Endothelial cell of umbilical vein (primary cell): Measurements from ENCODE around the gene GABBR2. TPM values are rescaled to one million over a fixed set of nuclear protein-coding genes. Genes with fewer than 3 reads are reported as not detected.

Source experiments
- BruUV-seq: library from RNA; stranded (reverse); fragments of 400-500 nt; replicated peaks from 2 replicates; lab custom pipeline; 2021; lab: Mats Ljungman, UMichigan
- CTCF ChIA-PET: fragments of 300-600, 350-600 bp; sonication (Branson Sonifier 250); formaldehyde crosslinking; loops from one replicate; lab custom pipeline; 2021; ENCODE audit warnings: antibody characterized with exemption, inconsistent platforms; lab: Charles Lee
- POLR2A ChIA-PET: fragments of 300-600, 350-600 bp; sonication (Branson Sonifier 250); formaldehyde crosslinking; loops from one replicate; lab custom pipeline; 2021; ENCODE audit warnings: antibody characterized with exemption, inconsistent platforms; lab: Charles Lee
- DNase-seq: peaks from one replicate; pipeline ENCODE4 v3.0.0-alpha.2; 2011; ENCODE audit warnings: low read depth, low spot score
- FAIRE-seq: peaks from 2 replicates; lab custom pipeline; 2011; peaks lifted over from hg19 to GRCh38; lab: Jason Lieb, UNC
- H2AFZ ChIP-seq: 2 replicates; pipeline ENCODE4 v1.6.0; 2012; ENCODE audit warnings: low read depth, low read length, control low read depth, inconsistent platforms
- H3K27ac ChIP-seq: 2 replicates; pipeline ENCODE4 v1.5.1; 2011; ENCODE audit warnings: low read depth, mild to moderate bottlenecking, control low read depth, low read length, moderate library complexity; ENCODE audit not compliant: insufficient read depth
- H3K27me3 ChIP-seq, 2 experiments: 2 replicates each; pipeline versions ENCODE4 v1.6.0 to v1.6.1; 2011; ENCODE audit warnings: low read length in 2 of 2, mixed read lengths in 1 of 2; ENCODE audit not compliant: control insufficient read depth in 2 of 2, insufficient read depth in 2 of 2
- H3K36me3 ChIP-seq, 2 experiments: 2 replicates in 1 of 2; 3 replicates in 1 of 2; pipeline ENCODE4 v1.5.1; 2011; ENCODE audit warnings: low read length in 2 of 2, mild to moderate bottlenecking in 1 of 2, moderate library complexity in 1 of 2; ENCODE audit not compliant: control insufficient read depth in 2 of 2, insufficient read depth in 2 of 2; ENCODE audit errors: extremely low read depth in 1 of 2
- H3K4me1 ChIP-seq: 3 replicates; pipeline ENCODE4 v1.5.1; 2011; ENCODE audit warnings: mild to moderate bottlenecking, low read length; ENCODE audit not compliant: control insufficient read depth, insufficient read depth; ENCODE audit errors: extremely low read depth
- H3K4me2 ChIP-seq: 2 replicates; pipeline ENCODE4 v1.6.1; 2011; ENCODE audit warnings: low read length, control low read depth, mixed read lengths; ENCODE audit not compliant: insufficient read depth
- H3K4me3 ChIP-seq, 3 experiments: fragments of 200-600 bp in 1 of 3; sonication (generic), shearing (Covaris generic) in 1 of 3; replicated peaks in 1 of 3; 2 replicates each; pipeline ENCODE4 v1.5.1; 2011 to 2016; ENCODE audit warnings: control low read depth in 3 of 3, low read length in 3 of 3, mild to moderate bottlenecking in 2 of 3, inconsistent platforms in 1 of 3, low read depth in 1 of 3, moderate library complexity in 1 of 3; ENCODE audit not compliant: insufficient read depth in 1 of 3
- H3K79me2 ChIP-seq: 2 replicates; pipeline ENCODE4 v1.6.0; 2012; ENCODE audit warnings: low read length, inconsistent platforms; ENCODE audit not compliant: control insufficient read depth, insufficient read depth
- H3K9ac ChIP-seq: replicated peaks from 2 replicates; pipeline ENCODE3; 2011; ENCODE audit warnings: low read length, control low read depth; ENCODE audit not compliant: insufficient read depth; ENCODE audit errors: extremely low read depth
- H3K9me1 ChIP-seq: replicated peaks from 3 replicates; pipeline ENCODE4 v1.6.0; 2011; ENCODE audit warnings: mild to moderate bottlenecking, low read length; ENCODE audit not compliant: control insufficient read depth, insufficient read depth; ENCODE audit errors: extremely low read depth
- H3K9me3 ChIP-seq: replicated peaks from 2 replicates; pipeline ENCODE4 v1.5.1; 2012; ENCODE audit warnings: low read length, inconsistent platforms; ENCODE audit not compliant: control insufficient read depth, insufficient read depth
- H4K20me1 ChIP-seq: replicated peaks from 2 replicates; pipeline ENCODE3; 2011; ENCODE audit warnings: mild to moderate bottlenecking, low read length; ENCODE audit not compliant: control insufficient read depth, insufficient read depth; ENCODE audit errors: extremely low read depth
- CTCF ChIP-seq, 2 donors: IDR thresholded peaks; 1 replicate in 1 of 2; 2 replicates in 1 of 2; pipeline ENCODE4 v1.5.1; 2011; ENCODE audit warnings: low read length in 2 of 2, mild to moderate bottlenecking in 2 of 2, moderate library complexity in 2 of 2, control low read depth in 1 of 2, inconsistent platforms in 1 of 2, low read depth in 1 of 2; ENCODE audit not compliant: insufficient read depth in 1 of 2; ENCODE audit errors: extremely low read depth in 1 of 2
- EZH2 ChIP-seq: IDR thresholded peaks from 2 replicates; pipeline ENCODE4 v1.6.1; 2012; ENCODE audit warnings: borderline replicate concordance, low read depth, mild to moderate bottlenecking, moderate library complexity, low read length, inconsistent platforms; ENCODE audit not compliant: severe bottlenecking
- FOS ChIP-seq: IDR thresholded peaks from 2 replicates; pipeline ENCODE4 v1.6.1; 2011; ENCODE audit warnings: mild to moderate bottlenecking, low read length, moderate library complexity, borderline replicate concordance; ENCODE audit not compliant: insufficient read depth
- GATA2 ChIP-seq: IDR thresholded peaks from 2 replicates; pipeline ENCODE4 v1.7.0; 2011; ENCODE audit warnings: low read depth, mild to moderate bottlenecking, moderate library complexity, mixed read lengths, low read length; ENCODE audit not compliant: insufficient read length, insufficient read depth
- JUN ChIP-seq: IDR thresholded peaks from 2 replicates; pipeline ENCODE4 v1.6.1; 2011; ENCODE audit warnings: borderline replicate concordance, low read depth; ENCODE audit not compliant: insufficient read length, insufficient read depth
- MAX ChIP-seq: IDR thresholded peaks from 2 replicates; pipeline ENCODE4 v1.6.1; 2011; ENCODE audit not compliant: insufficient read depth, insufficient read length
- MYC ChIP-seq: IDR thresholded peaks from one replicate; pipeline ENCODE4 v1.6.1; 2011; ENCODE audit warnings: mild to moderate bottlenecking, low read depth, low read length
- POLR2A ChIP-seq: IDR thresholded peaks from 2 replicates; pipeline ENCODE4 v1.6.1; 2012; ENCODE audit warnings: low read depth, mild to moderate bottlenecking, control low read depth, low read length
- POLR2AphosphoS5 ChIP-seq: IDR thresholded peaks from 2 replicates; pipeline ENCODE4 v1.6.1; 2012; ENCODE audit warnings: low read depth, mild to moderate bottlenecking, control low read depth, low read length, moderate library complexity; ENCODE audit not compliant: insufficient read depth
- dilution Hi-C: fragments of 300-500 bp; cut with MboI; formaldehyde crosslinking; loops from one replicate; pipeline ENCODE4 v1.15.0; 2019; ENCODE audit warnings: low sequenced_read_pairs; ENCODE audit not compliant: extremely low pct_ligation_motif_present
- intact Hi-C: fragments of 100-400 bp; cut with micrococcal nuclease; formaldehyde crosslinking; loops from one replicate; pipeline ENCODE4 v1.10.0; 2022
- polyA plus RNA-seq, 4 experiments: library from polyadenylated mRNA; depleted of rRNA in 3 of 4; stranded (reverse) in 3 of 4; unstranded in 1 of 4; fragments of >200 nt; gene quantifications; 2 replicates each; pipeline versions ENCODE4 v1.2.1 to v1.2.3, GENCODE V29; 2011 to 2012; ENCODE audit warnings: missing spikeins in 1 of 4
- total RNA-seq: library from RNA; stranded (reverse); gene quantifications from 2 replicates; pipeline ENCODE4 v1.2.3, GENCODE V29; 2021

The GABBR2 gene
- total and polyA plus RNA-seq, 2 donors (not counting 3 experiments of a cell fraction or from before 2014, with no cell fraction given), result 1.1 to 9.2 TPM

- Histone ChIP-seq H3K36me3 (no peaks in the 10 kb centered on the region), H3K9me1 (no peaks in the 10 kb centered on the region), H4K20me1 (no peaks in the 10 kb centered on the region), H3K4me2 (peak overlapping the region; percentile 75), H3K9ac (peak overlapping the region; percentile 70), H3K4me1 (peaks cover 30% of the 10 kb centered on the region), H3K9me3 (no peaks in the 10 kb centered on the region), H2AFZ (no peak overlapping the region), H3K4me3 (no peak overlapping the region), H3K27me3 (no peaks in the 10 kb centered on the region), H3K27ac (peak overlapping the region; percentile 97), H3K79me2 (peaks cover 11% of the 10 kb centered on the region)
- ChIA-PET POLR2A (no interaction called here), CTCF (interaction anchor here (1.0 to 1.1 kb wide), 2 partner anchors 10 to 291 kb away, joined by 4 to 5 read pairs; no protein-coding TSS in a partner anchor)
- BruUV-seq, result no TSS peak
- dilution Hi-C loops, result no loop called here
- FAIRE-seq (no peak), DNase-seq (no peak)
- intact Hi-C loops, result loop anchor here (5.0 kb wide), 2 partner anchors 275 to 290 kb away; no protein-coding TSS in a partner anchor
- TF ChIP-seq EZH2, result no peak
These were observed 101.6 kb downstream of the GABBR2 start for GRCh38 chr9:98607152-98607551.

- no peak overlapping the region for H3K4me3 ChIP-seq
- H3K4me2 ChIP-seq, result no peak overlapping the region
- no peaks in the 10 kb centered on the region for H3K36me3 ChIP-seq
- peak overlapping the region; percentile 97 for H3K27ac ChIP-seq
- BruUV-seq, result no TSS peak
- intact Hi-C loops (loop anchor here (5.0 kb wide), 2 partner anchors 274 to 289 kb away; no protein-coding TSS in a partner anchor), dilution Hi-C loops (no loop called here)
- TF ChIP-seq GATA2 (no peak), MAX (no peak), CTCF (IDR thresholded peaks at IDR 0.05; ENCODE audit: extremely low read depth in 1 of 2, insufficient read depth in 1 of 2, low read depth in 1 of 2, low read length in 2 of 2) (no peak), EZH2 (no peak), POLR2A (no peak), JUN (no peak), MYC (no peak), FOS (no peak), POLR2AphosphoS5 (no peak)
- no peak overlapping the region for H2AFZ ChIP-seq
- no peak overlapping the region for H3K9ac ChIP-seq
- POLR2A ChIA-PET, result interaction anchor here (0.7 kb wide), 1 partner anchor 37 kb away, joined by 5 read pairs; no protein-coding TSS in a partner anchor
- no peaks in the 10 kb centered on the region for H3K27me3 ChIP-seq
- peaks cover 11% of the 10 kb centered on the region for H3K79me2 ChIP-seq
- no peaks in the 10 kb centered on the region for H4K20me1 ChIP-seq
- H3K9me1 ChIP-seq, result no peaks in the 10 kb centered on the region
- peaks cover 30% of the 10 kb centered on the region for H3K4me1 ChIP-seq
- FAIRE-seq, result no peak
- CTCF ChIA-PET, result no interaction called here
- no peaks in the 10 kb centered on the region for H3K9me3 ChIP-seq
- DNase-seq, result no peak
These were observed 102.0 kb downstream of the GABBR2 start for GRCh38 chr9:98606730-98607129.
